D721Med (cell line): ENCODE data around the gene CTCF.

Source experiments
- DNase-seq: peaks from one replicate; pipeline ENCODE4 v3.0.0; 2011; ENCODE audit warnings: low spot score; ENCODE audit not compliant: insufficient read length
- FAIRE-seq: peaks from 2 replicates; lab custom pipeline; 2011; peaks lifted over from hg19 to GRCh38; lab: Jason Lieb, UNC
- TF ChIP-seq, protein P1 (sequence below): IDR thresholded peaks from 2 replicates; pipeline ENCODE4 v1.5.1; 2012; ENCODE audit warnings: mild to moderate bottlenecking, control low read depth; ENCODE audit not compliant: insufficient read depth; ENCODE audit errors: missing control alignments

The CTCF gene

GRCh38 chr16:67632415-67633172, 70.3 kb downstream of the CTCF start:
- DNase-seq (no peak), FAIRE-seq (no peak)
- TF ChIP-seq, protein P1, sequence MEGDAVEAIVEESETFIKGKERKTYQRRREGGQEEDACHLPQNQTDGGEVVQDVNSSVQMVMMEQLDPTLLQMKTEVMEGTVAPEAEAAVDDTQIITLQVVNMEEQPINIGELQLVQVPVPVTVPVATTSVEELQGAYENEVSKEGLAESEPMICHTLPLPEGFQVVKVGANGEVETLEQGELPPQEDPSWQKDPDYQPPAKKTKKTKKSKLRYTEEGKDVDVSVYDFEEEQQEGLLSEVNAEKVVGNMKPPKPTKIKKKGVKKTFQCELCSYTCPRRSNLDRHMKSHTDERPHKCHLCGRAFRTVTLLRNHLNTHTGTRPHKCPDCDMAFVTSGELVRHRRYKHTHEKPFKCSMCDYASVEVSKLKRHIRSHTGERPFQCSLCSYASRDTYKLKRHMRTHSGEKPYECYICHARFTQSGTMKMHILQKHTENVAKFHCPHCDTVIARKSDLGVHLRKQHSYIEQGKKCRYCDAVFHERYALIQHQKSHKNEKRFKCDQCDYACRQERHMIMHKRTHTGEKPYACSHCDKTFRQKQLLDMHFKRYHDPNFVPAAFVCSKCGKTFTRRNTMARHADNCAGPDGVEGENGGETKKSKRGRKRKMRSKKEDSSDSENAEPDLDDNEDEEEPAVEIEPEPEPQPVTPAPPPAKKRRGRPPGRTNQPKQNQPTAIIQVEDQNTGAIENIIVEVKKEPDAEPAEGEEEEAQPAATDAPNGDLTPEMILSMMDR, result no peak

DNA sequence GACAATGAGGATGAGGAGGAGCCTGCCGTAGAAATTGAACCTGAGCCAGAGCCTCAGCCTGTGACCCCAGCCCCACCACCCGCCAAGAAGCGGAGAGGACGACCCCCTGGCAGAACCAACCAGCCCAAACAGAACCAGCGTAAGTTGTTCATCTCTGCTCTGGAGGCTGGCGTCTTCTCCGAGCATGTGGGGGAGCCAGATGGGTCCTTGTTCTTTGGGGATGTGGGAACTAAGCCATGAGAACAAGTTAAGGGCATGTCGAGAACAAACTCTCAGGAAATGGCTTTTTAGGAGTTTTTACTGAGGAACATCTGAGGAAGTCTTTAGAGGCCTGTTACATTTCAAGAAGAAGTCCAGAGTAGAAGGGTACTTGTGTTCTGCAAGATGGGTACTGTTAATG, 74.4 kb downstream of the CTCF start:
- TF ChIP-seq, protein P1, result no peak
- DNase-seq, result no peak
- FAIRE-seq, result no peak

DNA sequence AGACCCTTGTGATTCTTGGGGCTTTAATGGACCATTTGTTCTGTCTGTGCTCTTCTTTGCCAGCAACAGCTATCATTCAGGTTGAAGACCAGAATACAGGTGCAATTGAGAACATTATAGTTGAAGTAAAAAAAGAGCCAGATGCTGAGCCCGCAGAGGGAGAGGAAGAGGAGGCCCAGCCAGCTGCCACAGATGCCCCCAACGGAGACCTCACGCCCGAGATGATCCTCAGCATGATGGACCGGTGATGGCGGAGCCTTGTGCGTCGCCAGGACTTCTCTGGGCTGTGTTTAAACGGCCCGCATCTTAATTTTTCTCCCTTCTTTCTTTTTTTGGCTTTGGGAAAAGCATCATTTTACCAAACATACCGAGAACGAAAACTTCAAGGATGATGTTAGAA, 75.3 kb downstream of the CTCF start:
- TF ChIP-seq, protein P1, result no peak
- FAIRE-seq (no peak), DNase-seq (no peak)

GRCh38 chr16:67641779-67642708, 79.7 kb downstream of the CTCF start:
- FAIRE-seq, result no peak
- TF ChIP-seq, protein P1, result no peak
- no peak for DNase-seq

DNA sequence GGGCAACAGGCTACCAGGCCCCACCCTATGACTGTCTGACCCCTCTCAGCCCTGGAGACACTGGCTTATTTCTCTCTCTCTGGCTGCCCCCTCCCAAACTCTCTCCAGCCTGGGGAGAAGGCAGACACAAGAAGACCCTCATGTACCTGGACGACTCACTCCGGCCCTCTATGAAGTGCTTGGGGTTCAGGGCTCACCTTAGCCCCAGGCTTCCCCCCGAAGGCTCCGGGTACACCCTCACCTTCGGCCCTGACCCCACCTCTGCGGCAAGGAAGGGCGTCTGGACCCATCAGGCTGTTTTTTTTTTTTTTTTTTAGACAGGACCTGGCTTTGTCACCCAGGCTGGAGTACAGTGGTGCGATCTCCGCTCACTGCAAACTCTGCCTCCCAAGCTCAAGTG, 81.7 kb downstream of the CTCF start:
- FAIRE-seq, result no peak
- TF ChIP-seq, protein P1, result no peak
- DNase-seq, result no peak

DNA sequence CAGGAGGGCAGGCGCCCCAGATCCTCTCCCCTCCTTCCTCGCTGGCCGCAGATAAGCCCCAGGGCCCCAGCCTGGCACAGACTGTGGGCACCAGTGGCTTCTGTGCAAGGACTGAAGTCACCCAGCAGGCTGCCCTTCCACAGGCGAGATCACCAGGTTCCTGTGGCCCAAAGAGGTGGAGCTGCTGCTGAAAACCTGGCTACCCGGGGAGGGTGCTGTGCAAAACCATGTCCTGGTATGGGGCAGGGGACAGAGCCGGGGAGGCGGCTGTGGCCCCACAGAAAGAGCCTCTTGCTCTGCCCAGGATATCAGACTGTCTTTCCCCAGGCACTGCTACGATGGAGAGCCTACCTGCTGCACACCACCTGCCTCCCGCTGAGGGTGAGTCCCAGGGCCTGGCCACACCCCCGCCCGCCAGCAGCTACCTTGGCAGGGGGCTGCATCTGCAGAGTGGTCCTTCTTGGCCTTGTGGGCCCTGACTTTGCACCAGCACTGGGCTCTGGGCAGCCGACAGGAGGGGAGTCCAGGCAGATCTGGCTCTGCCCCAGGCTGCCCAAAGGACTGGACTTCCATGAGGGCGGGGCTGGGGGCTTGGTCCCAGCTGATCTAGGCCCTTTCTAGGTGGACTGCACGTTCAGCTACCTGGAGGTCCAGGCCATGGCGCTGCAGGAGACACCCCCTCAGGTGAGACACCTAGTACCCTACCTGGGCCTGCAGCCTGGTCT, 83.2 kb downstream of the CTCF start:
- no peak for FAIRE-seq
- TF ChIP-seq, protein P1, result no peak
- no peak for DNase-seq
